Effector CD8-positive, alpha-beta T cell (primary cell): ENCODE results near the gene MYDGF.
"Not testable (repeated sequence)": the region's sequence is repeated elsewhere in the genome, so short reads cannot be mapped to it uniquely, and the experiment has no call there.

Source experiments
- DNase-seq: peaks from one replicate; lab custom pipeline; 2025; lab: John Stamatoyannopoulos, UW
- total RNA-seq, 4 experiments: gene quantifications; one replicate each; lab custom pipeline; 2026; lab: John Stamatoyannopoulos, UW

The MYDGF gene
- total RNA-seq, result 22.0 to 58.6 (median 26.8) reads per million in 4 experiments

DNA sequence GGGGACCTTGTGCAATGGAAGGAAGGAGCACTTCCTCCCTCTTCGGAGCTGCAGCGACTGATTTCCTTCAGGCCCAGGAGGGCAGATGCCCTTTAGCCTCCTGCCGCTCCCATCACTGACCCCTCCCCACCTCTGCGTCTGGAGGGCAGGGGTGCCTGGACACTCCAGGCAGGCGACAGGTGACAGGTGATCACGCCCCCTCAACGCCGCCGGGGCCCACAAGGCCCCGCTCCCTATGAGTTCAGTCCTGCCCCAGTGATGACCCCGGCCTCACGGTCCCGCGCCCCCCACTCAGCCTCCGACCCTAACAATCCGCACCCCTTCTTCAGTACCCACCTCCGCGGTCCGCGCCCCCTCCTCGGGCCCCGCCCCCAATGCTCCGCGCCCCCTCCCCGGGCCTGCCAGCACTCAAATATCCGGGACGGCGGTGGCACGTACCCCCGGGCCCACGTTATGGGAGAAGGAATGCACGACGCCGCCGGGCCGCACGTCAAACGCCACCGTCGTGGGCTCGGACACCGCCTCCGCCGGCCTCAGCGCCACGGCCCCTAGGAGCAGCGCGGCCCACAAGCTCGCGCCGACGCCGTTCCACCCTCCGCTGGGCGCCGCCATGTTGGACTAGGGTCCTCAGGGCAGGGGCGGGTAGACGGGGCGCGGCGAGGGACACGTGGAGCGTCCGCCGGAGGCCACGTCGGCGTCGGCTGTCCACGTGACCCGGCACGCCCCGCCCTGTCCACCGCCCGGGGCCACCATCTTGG lies at the start of gene MYDGF:
MYDGF (minus strand) TSS at position 620 of the 758 bp plus-strand sequence; CDS start at position 612, 8 bp downstream.
- DNase-seq, result peak; percentile 86

GRCh38 chr19:4719499-4719866 lies 49.3 kb upstream of the MYDGF start:
- no peak for DNase-seq

GRCh38 chr19:4717966-4718701 lies 48.0 kb upstream of the MYDGF start:
- DNase-seq, result no peak

DNA sequence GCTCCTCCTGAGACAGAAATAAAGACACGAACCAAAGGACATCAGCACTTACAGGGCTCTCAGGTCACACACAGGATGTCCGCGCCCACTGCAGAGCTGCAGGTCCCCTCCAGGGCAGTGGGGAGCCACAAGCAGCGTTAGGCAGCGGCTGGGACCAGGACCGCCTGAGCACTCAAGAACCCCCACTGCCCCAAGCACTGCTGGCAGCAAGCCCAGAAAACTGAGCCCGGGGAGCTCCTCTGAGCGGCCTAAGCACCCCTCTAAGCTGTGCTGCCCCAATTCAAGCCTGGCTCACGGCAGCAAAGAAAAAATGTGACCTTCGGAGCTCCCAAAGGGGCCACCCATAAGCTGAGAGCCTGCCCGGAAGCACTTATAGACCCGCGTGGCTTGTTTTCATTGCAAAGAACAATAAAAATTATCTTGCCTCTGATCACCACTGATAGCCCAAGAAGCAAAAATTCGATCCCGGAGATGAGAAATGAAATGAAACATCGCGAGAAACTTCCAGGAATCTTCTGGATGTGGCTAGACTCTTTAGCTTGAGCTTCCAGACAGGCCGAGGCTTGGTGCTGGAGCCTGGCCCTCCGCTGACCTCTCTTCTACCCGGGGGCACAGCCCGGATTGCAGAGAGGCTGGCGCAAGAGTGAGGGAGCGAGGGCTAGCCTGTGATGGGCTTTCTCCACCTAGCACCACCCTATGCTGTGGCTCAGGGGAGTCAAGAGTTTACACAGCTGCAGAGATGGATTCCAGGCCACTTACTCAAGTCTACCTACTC lies 47.2 kb upstream of the MYDGF start:
- no peak for DNase-seq

DNA sequence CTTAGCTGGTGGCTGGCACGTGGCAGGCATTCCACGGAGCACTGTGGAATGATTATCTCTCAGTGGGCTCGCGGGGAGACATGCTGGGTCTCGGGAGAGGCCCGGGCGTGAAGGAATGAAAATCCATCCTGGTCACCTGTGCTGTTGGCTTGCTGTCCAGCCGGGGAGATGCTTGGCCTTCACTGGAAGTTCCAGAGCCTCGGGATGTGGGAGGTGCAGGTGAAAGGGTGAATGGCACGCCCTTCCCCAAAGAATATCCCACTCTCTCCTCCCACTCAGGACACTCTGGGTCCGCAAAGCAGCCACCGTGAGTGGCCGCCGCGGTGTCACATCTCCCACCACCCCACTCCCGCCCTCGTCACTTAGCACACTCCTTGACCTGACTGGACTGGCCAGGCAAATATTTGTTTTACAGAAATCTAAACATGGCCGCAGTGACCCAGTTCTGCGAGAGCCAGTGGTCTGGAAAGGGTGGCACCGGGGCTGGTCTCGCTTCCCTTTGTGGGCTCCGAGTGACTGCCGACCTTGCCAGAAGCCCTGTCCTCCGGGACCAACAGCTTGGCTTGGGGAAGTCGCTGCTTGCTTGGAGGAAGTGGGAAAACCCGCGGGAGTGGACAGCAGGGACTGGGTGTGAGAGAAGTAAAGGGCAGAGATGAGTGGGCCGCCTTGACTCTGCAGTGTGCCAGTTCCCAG lies 45.5 kb upstream of the MYDGF start:
- no peak for DNase-seq

DNA sequence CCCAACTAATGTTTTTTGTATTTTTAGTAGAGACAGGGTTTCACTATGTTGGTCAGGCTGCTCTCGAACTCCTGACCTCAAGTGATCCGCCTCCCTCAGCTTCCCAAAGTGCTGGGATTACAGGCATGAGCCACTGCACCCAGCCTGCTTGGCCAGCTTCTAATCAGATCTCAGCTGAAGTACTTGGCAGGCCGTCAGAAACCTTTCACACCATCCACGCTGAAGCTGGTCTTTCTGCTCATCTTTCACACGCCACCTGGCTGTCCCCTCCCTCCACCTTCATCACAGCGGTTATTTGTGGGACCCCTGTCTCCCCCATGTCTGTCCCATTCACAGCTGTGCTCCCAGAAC lies 45.0 kb upstream of the MYDGF start:
- not testable (repeated sequence) for DNase-seq

DNA sequence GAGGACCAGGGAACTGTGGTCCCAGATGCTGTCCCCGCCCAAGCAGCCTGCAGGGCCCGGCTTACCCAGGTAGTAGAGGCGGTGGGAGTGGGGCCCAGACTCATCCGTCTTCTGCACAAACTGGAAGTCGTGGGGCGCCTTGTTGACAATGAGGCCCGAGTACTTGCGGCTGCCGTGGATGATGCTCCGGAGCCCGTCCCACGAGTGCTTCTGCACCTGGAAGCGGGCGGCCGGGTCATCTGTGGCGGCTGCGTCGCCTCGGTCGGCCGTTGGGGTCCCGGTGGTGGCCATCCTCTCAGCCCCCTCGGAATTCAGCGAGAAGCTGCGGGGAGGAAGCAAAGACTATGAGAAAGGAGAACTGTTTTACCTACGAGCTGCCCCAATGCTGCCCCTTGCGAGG lies 43.9 kb upstream of the MYDGF start:
- DNase-seq, result no peak

- no peak for DNase-seq
Measured at GRCh38 chr19:4713384-4713951, 43.3 kb upstream of the MYDGF start.

GRCh38 chr19:4712771-4713170 lies 42.6 kb upstream of the MYDGF start:
- DNase-seq, result no peak

DNA sequence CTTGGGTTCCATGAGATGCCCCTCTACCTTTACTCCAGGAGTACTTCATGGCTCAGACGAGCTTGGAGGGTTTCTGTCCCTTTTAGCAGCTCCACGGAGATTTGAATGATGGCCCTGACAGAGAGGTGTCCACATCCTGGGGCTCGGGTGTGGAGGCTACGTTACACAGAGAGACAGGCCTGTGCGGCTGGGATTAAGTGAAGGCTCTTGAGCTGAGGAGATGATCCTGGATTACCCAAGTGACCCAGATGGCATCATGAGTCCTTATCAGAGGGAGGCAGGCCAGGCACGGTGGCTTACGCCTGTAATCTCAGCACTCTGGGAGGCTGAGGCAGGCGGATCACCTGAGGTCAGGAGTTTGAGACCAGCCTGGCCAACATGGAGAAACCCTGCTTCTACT lies 41.1 kb upstream of the MYDGF start:
- DNase-seq, result no peak

- no peak for DNase-seq
Measured at GRCh38 chr19:4710281-4710600, 40.1 kb upstream of the MYDGF start.

- no peak for DNase-seq
Measured at GRCh38 chr19:4709440-4710280, 39.5 kb upstream of the MYDGF start.

DNA sequence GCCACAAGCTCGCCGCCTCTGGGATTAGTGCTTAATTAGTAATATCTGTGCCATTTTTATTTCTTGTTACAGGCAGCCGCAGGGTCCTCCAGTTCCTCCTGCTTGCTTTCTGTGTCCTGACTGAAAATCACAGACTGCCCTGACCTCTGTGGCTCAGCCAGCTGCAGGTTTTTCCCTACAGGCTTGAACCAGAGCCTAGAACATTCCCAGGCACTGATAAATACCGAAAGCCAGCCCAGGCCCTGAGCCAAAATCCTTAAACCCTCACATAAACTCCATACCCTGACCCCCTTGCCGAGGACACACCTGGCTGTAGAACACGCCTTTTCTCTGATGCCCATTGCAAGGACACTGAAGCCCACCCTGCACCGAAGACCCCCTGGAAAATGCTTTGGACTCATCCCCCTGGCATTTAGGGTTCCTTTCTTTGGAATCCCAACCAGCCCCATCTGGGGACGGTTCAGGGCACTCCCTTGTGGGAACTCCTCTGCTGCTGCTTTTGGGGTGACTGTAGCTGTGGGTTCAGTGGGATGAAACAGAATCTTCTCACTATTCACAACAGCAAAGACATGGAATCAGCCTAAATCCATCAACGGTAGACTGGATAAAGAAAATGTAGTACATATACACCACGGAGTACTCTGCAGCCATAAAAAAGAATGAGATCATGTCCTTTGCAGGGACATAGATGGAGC lies 38.0 kb upstream of the MYDGF start:
- no peak for DNase-seq

DNA sequence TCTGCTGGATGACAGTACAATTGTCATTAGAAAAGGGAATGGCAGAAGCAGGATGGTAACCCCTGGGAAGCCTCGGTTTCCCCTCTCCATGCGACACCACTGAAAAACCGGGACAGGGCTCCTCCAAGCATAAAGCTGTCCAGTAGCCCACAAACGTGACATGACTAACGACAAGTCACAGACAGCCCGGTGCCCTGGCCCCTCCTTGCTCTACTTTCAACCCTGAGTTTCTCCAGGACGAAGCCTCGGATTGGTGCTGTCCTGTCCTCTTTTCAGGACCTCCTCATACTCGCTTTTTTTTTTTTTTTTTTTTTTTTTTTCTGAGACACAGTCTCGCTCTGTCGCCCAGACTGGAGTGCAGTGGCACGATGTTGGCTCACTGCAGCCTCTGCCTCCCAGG lies 37.2 kb upstream of the MYDGF start:
- DNase-seq, result no peak

DNA sequence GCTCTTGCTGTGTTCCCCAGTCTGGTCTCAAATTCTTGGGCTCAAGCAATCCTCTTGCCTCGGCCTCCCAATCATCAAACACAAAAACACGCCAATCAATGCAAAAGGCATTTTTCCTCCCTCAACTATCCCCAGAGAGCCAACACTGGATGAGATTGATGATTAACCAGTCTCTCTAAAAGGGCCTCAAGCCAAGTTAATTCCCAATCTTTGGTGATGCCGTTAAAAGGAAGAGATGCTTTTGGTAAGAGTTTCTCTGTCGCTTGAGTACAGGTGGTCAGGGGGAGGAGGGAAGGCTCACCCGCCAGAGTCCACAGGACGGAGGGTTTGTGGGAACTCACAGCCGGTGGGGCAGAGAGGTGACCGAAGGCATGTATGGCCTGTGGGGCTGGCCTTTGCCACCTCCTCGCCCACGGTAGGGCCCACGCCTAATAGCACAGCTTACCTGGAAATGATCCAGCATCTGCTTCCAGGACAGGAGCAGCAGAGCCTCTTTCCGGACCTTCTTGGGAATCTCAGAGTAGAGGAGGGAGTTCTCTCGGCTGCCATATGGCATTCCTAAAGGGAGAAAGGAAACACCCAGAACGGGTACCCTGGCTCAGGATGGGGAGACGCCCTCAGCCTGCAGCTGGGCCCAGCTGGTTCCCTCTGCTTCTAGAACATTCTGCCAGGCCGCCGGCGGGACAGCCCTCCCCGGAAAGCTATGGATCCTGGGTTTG lies 35.4 kb upstream of the MYDGF start:
- no peak for DNase-seq

DNA sequence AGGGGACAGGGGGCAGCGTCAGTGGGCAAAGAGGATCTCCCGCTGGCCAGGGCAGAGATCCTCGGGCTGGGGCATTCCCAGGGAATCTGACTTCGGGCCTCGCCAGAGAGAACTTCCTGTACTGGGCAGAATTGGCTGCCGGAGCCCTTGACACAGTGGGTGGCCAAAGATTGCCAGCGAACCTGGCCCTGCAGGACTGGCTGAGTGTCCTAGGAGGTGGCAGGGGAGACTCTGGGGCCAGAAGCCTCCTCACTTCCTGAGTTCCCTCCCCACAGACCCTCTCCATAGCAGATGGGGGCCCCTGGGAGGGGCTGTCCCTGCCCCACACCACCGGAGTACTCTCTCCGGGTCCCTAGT lies 34.2 kb upstream of the MYDGF start:
- no peak for DNase-seq

GRCh38 chr19:4703671-4704316 lies 33.7 kb upstream of the MYDGF start:
- no peak for DNase-seq

- no peak for DNase-seq
Measured at GRCh38 chr19:4702764-4703163, 32.6 kb upstream of the MYDGF start.

DNA sequence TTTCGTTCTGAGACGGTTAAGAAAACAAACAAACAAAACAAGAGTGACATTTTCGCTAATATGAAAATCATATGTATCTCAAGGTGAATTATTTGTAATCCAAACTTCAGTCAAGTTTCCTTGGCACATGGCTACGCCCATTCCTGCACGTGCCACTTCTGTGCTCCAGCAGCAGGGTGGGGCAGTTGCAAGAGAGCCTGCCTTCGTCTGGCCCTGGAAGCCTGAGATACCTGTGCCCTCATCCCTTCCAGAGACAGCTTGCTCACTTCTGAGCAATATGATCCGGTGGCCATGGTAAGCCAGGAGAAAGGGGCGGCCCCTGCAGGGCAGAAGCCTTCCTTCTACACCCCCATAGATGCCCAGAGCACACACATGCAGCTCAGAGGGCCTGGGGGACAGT lies 31.4 kb upstream of the MYDGF start:
- DNase-seq, result no peak

GRCh38 chr19:4700693-4700970 lies 30.5 kb upstream of the MYDGF start:
- DNase-seq, result no peak
